GM23338 (cell line): ENCODE data around the gene JDP2. TPM values are rescaled to one million over a fixed set of nuclear protein-coding genes. Genes with fewer than 3 reads are reported as not detected.

Experiments
- ATAC-seq: fragments of 200-7000 bp; cut with Tn5 transposase; 3 replicates; pipeline ENCODE4 v1.9.1; 2020
- DNase-seq: peaks from one replicate; pipeline ENCODE4 v3.0.0-alpha.2; 2015; ENCODE audit warnings: low spot score
- H2AFZ ChIP-seq: fragments of 200-600 bp; sonication (generic); 2 replicates; pipeline ENCODE4 v1.8.0; 2016; ENCODE audit warnings: antibody characterized with exemption, mild to moderate bottlenecking, moderate library complexity
- H3F3A ChIP-seq: fragments of 200-600 bp; sonication (generic); replicated peaks from 2 replicates; pipeline ENCODE4 v1.8.0; 2017; ENCODE audit warnings: antibody characterized with exemption, mixed run types, low read depth
- H3K27ac ChIP-seq: fragments of 200-600 bp; sonication (generic); 2 replicates; pipeline ENCODE4 v1.6.1; 2016; ENCODE audit warnings: low read depth
- H3K27me3 ChIP-seq: fragments of 200-600 bp; sonication (generic); 2 replicates; pipeline ENCODE4 v1.8.0; 2016; ENCODE audit warnings: mild to moderate bottlenecking, mixed run types, moderate library complexity; ENCODE audit not compliant: insufficient read depth
- H3K36me3 ChIP-seq: fragments of 200-600 bp; sonication (generic); 2 replicates; pipeline ENCODE4 v1.8.0; 2016; ENCODE audit warnings: mild to moderate bottlenecking; ENCODE audit not compliant: insufficient read depth
- H3K4me1 ChIP-seq: fragments of 200-600 bp; sonication (generic); 2 replicates; pipeline ENCODE4 v1.8.0; 2016; ENCODE audit warnings: mild to moderate bottlenecking, moderate library complexity; ENCODE audit not compliant: insufficient read depth
- H3K4me2 ChIP-seq: fragments of 200-600 bp; sonication (generic); 2 replicates; pipeline ENCODE4 v1.7.1; 2017; ENCODE audit warnings: mixed run types
- H3K4me3 ChIP-seq: fragments of 200-600 bp; sonication (generic); 2 replicates; pipeline ENCODE4 v1.6.1; 2016; ENCODE audit warnings: mixed run types
- H3K79me2 ChIP-seq: fragments of 200-600 bp; sonication (generic); replicated peaks from 2 replicates; pipeline ENCODE4 v1.8.0; 2017; ENCODE audit warnings: mild to moderate bottlenecking; ENCODE audit not compliant: insufficient read depth
- H3K9me2 ChIP-seq: fragments of 200-600 bp; sonication (generic); 2 replicates; pipeline ENCODE4 v1.8.0; 2017; ENCODE audit not compliant: insufficient read depth
- H4K20me1 ChIP-seq: fragments of 200-600 bp; sonication (generic); replicated peaks from 2 replicates; pipeline ENCODE4 v1.8.0; 2017; ENCODE audit warnings: mild to moderate bottlenecking; ENCODE audit not compliant: insufficient read depth
- H3K27ac Mint-ChIP-seq: 2 replicates; pipeline ENCODE4 v1.8.0; 2020; ENCODE audit warnings: inconsistent platforms, mild to moderate bottlenecking, moderate library complexity, mixed read lengths
- H3K27me3 Mint-ChIP-seq: 3 replicates; pipeline ENCODE4 v1.8.0; 2022; ENCODE audit warnings: low read depth, mild to moderate bottlenecking, moderate library complexity, mixed read lengths, inconsistent platforms; ENCODE audit not compliant: insufficient read depth, poor library complexity
- H3K36me3 Mint-ChIP-seq: 3 replicates; pipeline ENCODE4 v1.8.0; 2021; ENCODE audit warnings: low read depth, mild to moderate bottlenecking, inconsistent platforms, moderate library complexity, mixed read lengths
- H3K4me1 Mint-ChIP-seq: 3 replicates; pipeline ENCODE4 v1.8.0; 2020; ENCODE audit warnings: mild to moderate bottlenecking, inconsistent platforms, mixed read lengths
- H3K4me3 Mint-ChIP-seq: 3 replicates; pipeline ENCODE4 v1.8.0; 2021; ENCODE audit warnings: moderate library complexity, mild to moderate bottlenecking, inconsistent platforms, mixed read lengths
- H3K9me3 Mint-ChIP-seq: 3 replicates; pipeline ENCODE4 v1.8.0; 2020; ENCODE audit warnings: moderate library complexity, mild to moderate bottlenecking, inconsistent platforms, mixed read lengths
- CREB1 ChIP-seq: fragments of 250-450 bp; sonication (Bioruptor Pico); IDR thresholded peaks from 2 replicates; pipeline ENCODE4 v1.5.0; 2020; ENCODE audit warnings: low read depth, mild to moderate bottlenecking, moderate library complexity
- CTCF ChIP-seq, 2 experiments: fragments of 200-600 bp in 1 of 2; sonication (generic) in 1 of 2; conservative IDR thresholded peaks; 2 replicates each; pipeline versions ENCODE4 v1.5.1 to v1.6.1; 2016 to 2017; ENCODE audit warnings: antibody characterized with exemption in 2 of 2, low read depth in 2 of 2, mild to moderate bottlenecking in 2 of 2, moderate library complexity in 1 of 2
- ETS1 ChIP-seq: IDR thresholded peaks from 2 replicates; pipeline ENCODE4 v1.6.1; 2016; ENCODE audit warnings: antibody characterized with exemption
- EZH2 ChIP-seq: fragments of 200-600 bp; sonication (generic); IDR thresholded peaks from one replicate; pipeline ENCODE4 v1.8.0; 2017; ENCODE audit warnings: antibody characterized with exemption, mild to moderate bottlenecking, low read depth; ENCODE audit not compliant: unreplicated experiment
- EZH2phosphoT487 ChIP-seq: fragments of 200-600 bp; sonication (generic); IDR thresholded peaks from one replicate; pipeline ENCODE4 v1.8.1; 2018; ENCODE audit warnings: antibody characterized with exemption; ENCODE audit not compliant: unreplicated experiment
- JUNB ChIP-seq: IDR thresholded peaks from one replicate; pipeline ENCODE4 v1.6.1; 2016; ENCODE audit warnings: antibody characterized with exemption; ENCODE audit not compliant: unreplicated experiment
- NANOG ChIP-seq: IDR thresholded peaks from 2 replicates; pipeline ENCODE4 v1.6.1; 2016; ENCODE audit warnings: antibody characterized with exemption, borderline replicate concordance
- POLR2AphosphoS5 ChIP-seq: IDR thresholded peaks from 2 replicates; pipeline ENCODE4 v1.6.1; 2016; ENCODE audit warnings: antibody characterized with exemption, low read depth
- REST ChIP-seq: IDR thresholded peaks from one replicate; pipeline ENCODE4 v1.6.1; 2018; ENCODE audit warnings: antibody characterized with exemption; ENCODE audit not compliant: unreplicated experiment
- STAT1 ChIP-seq: IDR thresholded peaks from one replicate; pipeline ENCODE4 v1.6.1; 2016; ENCODE audit warnings: antibody characterized with exemption; ENCODE audit not compliant: unreplicated experiment
- ZNF114 ChIP-seq: fragments of 250-450 bp; sonication (Bioruptor Pico); IDR thresholded peaks from 2 replicates; pipeline ENCODE4 v1.5.0; 2020; ENCODE audit warnings: mild to moderate bottlenecking, moderate library complexity
- ZNF331 ChIP-seq: fragments of 250-450 bp; sonication (Bioruptor Pico); IDR thresholded peaks from 2 replicates; pipeline ENCODE4 v1.5.0; 2020; ENCODE audit warnings: low read depth, mild to moderate bottlenecking, moderate library complexity
- ZNF462 ChIP-seq: fragments of 250-450 bp; sonication (Bioruptor Pico); IDR thresholded peaks from 2 replicates; pipeline ENCODE4 v1.5.0; 2020; ENCODE audit warnings: mild to moderate bottlenecking, moderate library complexity
- polyA plus RNA-seq: library from polyadenylated mRNA; unstranded; fragments of >200 nt; fragmentation: Nextera tagmentation; extraction: Ambion mirVana; gene quantifications from 2 replicates; pipeline ENCODE4 v1.2.1, GENCODE V29; 2016
- total RNA-seq: library from RNA; depleted of rRNA; stranded (reverse); fragments of >200 nt; shearing (Covaris generic); gene quantifications from 2 replicates; pipeline ENCODE4 v1.2.3, GENCODE V29; 2014

Gene JDP2
- total and polyA plus RNA-seq, 2 experiments from 2014 or later = 12.5 to 38.9 TPM

GRCh38 chr14:75441728-75442127 lies 13.9 kb downstream of the JDP2 start (continued):
- no peak for TF ChIP-seq EZH2

- Histone ChIP-seq H3K4me2 (no peak overlapping the region), H3K27ac (no peak overlapping the region; the same call in 1 of the 2 replicates), H3F3A (no peaks in the 10 kb centered on the region), H4K20me1 (peaks cover 12% of the 10 kb centered on the region), H3K27me3 (no peaks in the 10 kb centered on the region), H2AFZ (no peak overlapping the region), H3K4me3 (no peak overlapping the region), H3K4me1 (peaks cover 13% of the 10 kb centered on the region; the same call in 1 of the 2 replicates), H3K9me2 (no peaks in the 10 kb centered on the region), H3K36me3 (peaks cover 4% of the 10 kb centered on the region), H3K79me2 (peaks cover 33% of the 10 kb centered on the region)
- Mint-ChIP-seq H3K36me3 (peaks cover 64% of the 10 kb centered on the region), H3K27me3 (peaks cover 3% of the 10 kb centered on the region), H3K4me3 (no peak overlapping the region), H3K9me3 (no peaks in the 10 kb centered on the region), H3K4me1 (peaks cover 49% of the 10 kb centered on the region), H3K27ac (peak overlapping the region; percentile 69)
- DNase-seq (no peak), ATAC-seq (no peak)
- TF ChIP-seq ZNF462 (no peak), CREB1 (no peak), ZNF114 (no peak), STAT1 (no peak), POLR2AphosphoS5 (no peak), NANOG (no peak), CTCF (conservative IDR thresholded peaks at IDR 0.05; ENCODE audit: low read depth in 2 of 2) (no peak), ZNF331 (CRISPR knock-in tag) (no peak), REST (no peak), JUNB (no peak), EZH2 (no peak), ETS1 (no peak), EZH2phosphoT487 (no peak)
Measured at GRCh38 chr14:75442166-75442565, 14.3 kb downstream of the JDP2 start.
